H9 (cell line): ENCODE results near the gene TESK2. TPM values are rescaled to one million over a fixed set of nuclear protein-coding genes. Genes with fewer than 3 reads are reported as not detected.

ENCODE experiments used
- DNase-seq: peaks from one replicate; pipeline ENCODE4 v3.0.0-alpha.2; 2017
- H2AFZ ChIP-seq: one replicate; pipeline ENCODE4 v1.6.1; 2013; ENCODE audit warnings: mild to moderate bottlenecking, low read length, control low read depth, moderate library complexity
- H2AK5ac ChIP-seq: 2 replicates; pipeline ENCODE4 v1.6.1; 2013; ENCODE audit warnings: low read length, control low read depth, mixed read lengths; ENCODE audit not compliant: insufficient read length
- H2BK120ac ChIP-seq: one replicate; pipeline ENCODE4 v1.6.1; 2013; ENCODE audit warnings: low read depth, mild to moderate bottlenecking, low read length, control low read depth, inconsistent platforms; ENCODE audit not compliant: poor library complexity, severe bottlenecking
- H2BK12ac ChIP-seq: 2 replicates; pipeline ENCODE4 v1.6.1; 2013; ENCODE audit warnings: low read length, control low read depth, mixed read lengths, low read depth; ENCODE audit not compliant: insufficient read length
- H2BK15ac ChIP-seq: 2 replicates; pipeline ENCODE4 v1.6.1; 2013; ENCODE audit warnings: low read depth, low read length, control low read depth
- H2BK20ac ChIP-seq: one replicate; pipeline ENCODE4 v1.6.1; 2013; ENCODE audit warnings: low read depth, mild to moderate bottlenecking, low read length, control low read depth, inconsistent platforms; ENCODE audit not compliant: poor library complexity, severe bottlenecking
- H2BK5ac ChIP-seq: 2 replicates; pipeline ENCODE4 v1.6.1; 2013; ENCODE audit warnings: low read length, control low read depth, mixed read lengths; ENCODE audit not compliant: insufficient read length
- H3K14ac ChIP-seq: 2 replicates; pipeline ENCODE4 v1.6.1; 2013; ENCODE audit warnings: low read length, control low read depth; ENCODE audit not compliant: insufficient read depth
- H3K18ac ChIP-seq: 2 replicates; pipeline ENCODE4 v1.6.1; 2013; ENCODE audit warnings: low read depth, mild to moderate bottlenecking, mixed read lengths, low read length, control low read depth; ENCODE audit not compliant: insufficient read length
- H3K23ac ChIP-seq: 2 replicates; pipeline ENCODE4 v1.6.1; 2013; ENCODE audit warnings: low read length, control low read depth, mixed read lengths, low read depth; ENCODE audit not compliant: insufficient read length
- H3K23me2 ChIP-seq: 2 replicates; pipeline ENCODE4 v1.6.1; 2013; ENCODE audit warnings: low read depth, mild to moderate bottlenecking, mixed read lengths, low read length, control low read depth; ENCODE audit not compliant: insufficient read length, poor library complexity, severe bottlenecking
- H3K27ac ChIP-seq: 2 replicates; pipeline ENCODE4 v1.5.1; 2013; ENCODE audit warnings: low read length, control low read depth, mixed read lengths, low read depth; ENCODE audit not compliant: insufficient read length
- H3K27me3 ChIP-seq: 2 replicates; pipeline ENCODE4 v1.6.1; 2013; ENCODE audit warnings: low read length, control low read depth, inconsistent platforms; ENCODE audit not compliant: insufficient read depth
- H3K4ac ChIP-seq: 2 replicates; pipeline ENCODE4 v1.6.1; 2013; ENCODE audit warnings: low read depth, mild to moderate bottlenecking, control low read depth, inconsistent platforms, low read length, moderate library complexity
- H3K4me1 ChIP-seq: 2 replicates; pipeline ENCODE4 v1.6.1; 2013; ENCODE audit warnings: low read length, control low read depth, inconsistent platforms; ENCODE audit not compliant: insufficient read depth
- H3K4me2 ChIP-seq: 2 replicates; pipeline ENCODE4 v1.6.1; 2013; ENCODE audit warnings: low read length, control low read depth, mixed read lengths; ENCODE audit not compliant: insufficient read length, insufficient read depth
- H3K56ac ChIP-seq: 2 replicates; pipeline ENCODE4 v1.6.1; 2013; ENCODE audit warnings: low read depth, mild to moderate bottlenecking, mixed read lengths, low read length, control low read depth; ENCODE audit not compliant: insufficient read length
- H3K79me1 ChIP-seq: 2 replicates; pipeline ENCODE4 v1.6.1; 2013; ENCODE audit warnings: low read depth, mild to moderate bottlenecking, moderate library complexity, low read length, control low read depth, inconsistent platforms; ENCODE audit not compliant: insufficient read depth, poor library complexity, severe bottlenecking
- H3K79me2 ChIP-seq: 2 replicates; pipeline ENCODE4 v1.6.1; 2013; ENCODE audit warnings: low read length, control low read depth, inconsistent platforms; ENCODE audit not compliant: insufficient read depth
- H3K9ac ChIP-seq: 2 replicates; pipeline ENCODE4 v1.6.1; 2013; ENCODE audit warnings: low read length, control low read depth, mixed read lengths; ENCODE audit not compliant: insufficient read length; ENCODE audit errors: extremely low read depth
- H3K9me3 ChIP-seq: one replicate; pipeline ENCODE4 v1.6.1; 2013; ENCODE audit warnings: low read depth, low read length, inconsistent platforms; ENCODE audit not compliant: control insufficient read depth
- H3T11ph ChIP-seq: one replicate; pipeline ENCODE4 v1.6.1; 2013; ENCODE audit warnings: mild to moderate bottlenecking, low read length, control low read depth, inconsistent platforms
- H4K20me1 ChIP-seq: one replicate; pipeline ENCODE4 v1.6.1; 2013; ENCODE audit not compliant: control insufficient read depth, insufficient read length, insufficient read depth
- H4K5ac ChIP-seq: 2 replicates; pipeline ENCODE4 v1.6.1; 2013; ENCODE audit warnings: low read depth, mild to moderate bottlenecking, mixed read lengths, low read length, control low read depth; ENCODE audit not compliant: insufficient read length
- H4K8ac ChIP-seq: replicated peaks from 2 replicates; pipeline ENCODE4 v1.6.1; 2013; ENCODE audit warnings: low read length, control low read depth, mixed read lengths, low read depth; ENCODE audit not compliant: insufficient read length
- H4K91ac ChIP-seq: 2 replicates; pipeline ENCODE4 v1.6.1; 2013; ENCODE audit warnings: low read depth, mild to moderate bottlenecking, moderate library complexity, mixed read lengths, low read length, control low read depth; ENCODE audit not compliant: insufficient read length
- H3K27ac Mint-ChIP-seq, 3 experiments: 2 replicates in 2 of 3; 3 replicates in 1 of 3; pipeline ENCODE4 v1.8.0; 2020 to 2021; ENCODE audit warnings: mixed read lengths in 3 of 3, mild to moderate bottlenecking in 1 of 3, moderate library complexity in 1 of 3
- H3K27me3 Mint-ChIP-seq: 2 replicates; pipeline ENCODE4 v1.8.0; 2021; ENCODE audit warnings: low read depth, mild to moderate bottlenecking, moderate library complexity, mixed read lengths
- H3K36me3 Mint-ChIP-seq, 3 experiments: 2 replicates in 2 of 3; 3 replicates in 1 of 3; pipeline ENCODE4 v1.8.0; 2020 to 2021; ENCODE audit warnings: low read depth in 3 of 3, mixed read lengths in 3 of 3; ENCODE audit not compliant: insufficient read depth in 1 of 3
- H3K4me1 Mint-ChIP-seq, 2 experiments: 2 replicates each; pipeline ENCODE4 v1.8.0; 2020; ENCODE audit warnings: mixed read lengths in 2 of 2
- H3K4me3 Mint-ChIP-seq, 2 experiments: 2 replicates in 1 of 2; 3 replicates in 1 of 2; pipeline ENCODE4 v1.8.0; 2020 to 2021; ENCODE audit warnings: mild to moderate bottlenecking in 2 of 2, mixed read lengths in 2 of 2, moderate library complexity in 1 of 2
- H3K9me3 Mint-ChIP-seq, 2 experiments: 2 replicates in 1 of 2; 3 replicates in 1 of 2; pipeline ENCODE4 v1.8.0; 2020; ENCODE audit warnings: mild to moderate bottlenecking in 2 of 2, mixed read lengths in 2 of 2, moderate library complexity in 1 of 2
- CTCF ChIP-seq: fragments of 200-600 bp; sonication (generic); conservative IDR thresholded peaks from 3 replicates; pipeline ENCODE4 v1.8.0; 2021; ENCODE audit warnings: antibody characterized with exemption, mild to moderate bottlenecking
- WGBS: extraction: QIAGEN DNeasy Blood & Tissue Kit; methylation state at CpG from one replicate; pipeline ENCODE4 v1.1.7; 2013; ENCODE audit warnings: missing lambda C conversion rate, low lambda C conversion rate, mixed read lengths; ENCODE audit not compliant: insufficient read length; ENCODE audit errors: extremely low coverage; 5-methylcytosine and 5-hydroxymethylcytosine counted together
- total RNA-seq: library from RNA; stranded (reverse); gene quantifications from 2 replicates; pipeline ENCODE4 v1.2.1, GENCODE V29; 2021

The TESK2 gene
- total RNA-seq, 1 experiment from 2014 or later = 7.2 TPM

- H3K4ac ChIP-seq = no peak overlapping the region
- peaks cover 7 to 8% of the 10 kb centered on the region in 2 experiments for H3K4me1 Mint-ChIP-seq
- no peak overlapping the region for H4K5ac ChIP-seq
- WGBS = no CpG with 5 or more reads among the region's 6 CpGs
- no peak overlapping the region for H2BK12ac ChIP-seq
- no peak overlapping the region for H2BK5ac ChIP-seq
- H3K9me3 ChIP-seq = no peaks in the 10 kb centered on the region
- no peak overlapping the region for H2AFZ ChIP-seq
- no peak for TF ChIP-seq CTCF
- no peak overlapping the region for H2AK5ac ChIP-seq
- no peaks in the 10 kb centered on the region for H3K9me3 Mint-ChIP-seq
- no peak overlapping the region for H3K4me3 Mint-ChIP-seq
- H3K56ac ChIP-seq = no peak overlapping the region
- no peak for DNase-seq
- no peaks in the 10 kb centered on the region for H3K23me2 ChIP-seq
- H3K27ac ChIP-seq = no peak overlapping the region
- H3K36me3 Mint-ChIP-seq = no peaks in the 10 kb centered on the region
- no peak overlapping the region for H3K23ac ChIP-seq
- H3T11ph ChIP-seq = no peak overlapping the region
- no peak overlapping the region for H3K27ac Mint-ChIP-seq
- H3K27me3 ChIP-seq = no peaks in the 10 kb centered on the region
- H2BK120ac ChIP-seq = no peak overlapping the region
- no peak overlapping the region for H2BK20ac ChIP-seq
- no peaks in the 10 kb centered on the region for H3K4me1 ChIP-seq
- no peak overlapping the region for H2BK15ac ChIP-seq
- H3K14ac ChIP-seq = no peak overlapping the region
- H4K8ac ChIP-seq = no peak overlapping the region
- no peaks in the 10 kb centered on the region for H3K79me2 ChIP-seq
- H3K79me1 ChIP-seq = no peaks in the 10 kb centered on the region
- H3K4me2 ChIP-seq = no peak overlapping the region
- no peaks in the 10 kb centered on the region for H4K20me1 ChIP-seq
- H3K9ac ChIP-seq = no peak overlapping the region
- H3K18ac ChIP-seq = no peak overlapping the region
- no peak overlapping the region for H4K91ac ChIP-seq
- no peaks in the 10 kb centered on the region for H3K27me3 Mint-ChIP-seq
These were observed 80.0 kb downstream of the TESK2 start for GRCh38 chr1:45410850-45411509.
